ENCODE data around the gene PLXNA2.

The PLXNA2 gene

GRCh38 chr1:208083715-208084085 lies 160.5 kb downstream of the PLXNA2 start:
- ATAC-seq: no peak

DNA sequence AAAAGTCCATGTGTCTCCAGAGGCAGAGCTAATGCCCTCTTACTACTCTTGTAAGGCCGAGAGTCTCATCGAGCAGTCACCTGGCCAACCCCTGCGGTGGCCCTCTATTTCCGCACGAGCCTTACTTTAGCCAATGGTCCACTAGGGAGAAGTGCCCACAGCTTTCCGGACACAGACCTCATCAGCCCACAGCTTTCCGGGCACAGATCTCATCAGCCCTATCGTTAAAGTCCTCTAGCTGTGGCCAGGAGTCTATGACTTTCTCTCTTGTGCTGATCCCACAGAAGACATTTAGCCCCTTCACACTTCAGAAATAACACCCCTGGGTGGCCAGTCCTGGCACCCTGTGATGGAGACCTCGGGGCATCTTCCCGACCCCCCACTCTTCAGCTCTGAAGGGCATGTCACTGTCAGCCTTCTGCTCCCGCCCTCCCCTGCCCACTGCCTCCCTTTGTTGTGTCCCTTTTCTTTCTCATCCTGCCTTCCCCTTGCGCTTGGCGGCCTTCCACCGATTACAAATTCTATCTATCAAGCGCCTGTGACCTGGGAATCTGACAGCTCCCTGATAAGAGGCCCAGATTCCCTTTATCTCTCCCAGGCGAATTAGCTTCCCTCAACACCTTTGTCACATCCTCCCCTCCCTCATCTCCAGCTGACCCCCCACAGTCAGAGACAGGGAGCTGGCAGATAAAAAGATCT lies 161.0 kb downstream of the PLXNA2 start:
- no peak for ATAC-seq
- TF ChIP-seq BACH2 (CRISPR knock-in tag; IDR thresholded peaks at IDR 0.05; ENCODE audit: borderline replicate concordance) (no peak), TCF4 (CRISPR knock-in tag; IDR thresholded peaks at IDR 0.05; ENCODE audit: borderline replicate concordance) (peak; percentile 40; the same call in 1 of the 2 replicates)

More at GRCh38 chr1:208083715-208084085, 160.5 kb downstream of the PLXNA2 start:
- TF ChIP-seq OSR1 (CRISPR knock-in tag; IDR thresholded peaks at IDR 0.05) (no peak), BACH2 (CRISPR knock-in tag; IDR thresholded peaks at IDR 0.05; ENCODE audit: borderline replicate concordance) (no peak), ZC3H10 (CRISPR knock-in tag; IDR thresholded peaks at IDR 0.05) (no peak), ESRRG (CRISPR knock-in tag; IDR thresholded peaks at IDR 0.05) (no peak), ZNF565 (CRISPR knock-in tag; conservative IDR thresholded peaks at IDR 0.05; ENCODE audit: low read depth) (no peak), ZNF8 (CRISPR knock-in tag; IDR thresholded peaks at IDR 0.05) (no peak), ARNTL (CRISPR knock-in tag; IDR thresholded peaks at IDR 0.05; ENCODE audit: borderline replicate concordance, low read depth) (no peak), CSDC2 (CRISPR knock-in tag; IDR thresholded peaks at IDR 0.05) (no peak), GLIS3 (CRISPR knock-in tag; IDR thresholded peaks at IDR 0.05) (no peak), TOX (CRISPR knock-in tag; IDR thresholded peaks at IDR 0.05; ENCODE audit: borderline replicate concordance) (no peak)

DNA sequence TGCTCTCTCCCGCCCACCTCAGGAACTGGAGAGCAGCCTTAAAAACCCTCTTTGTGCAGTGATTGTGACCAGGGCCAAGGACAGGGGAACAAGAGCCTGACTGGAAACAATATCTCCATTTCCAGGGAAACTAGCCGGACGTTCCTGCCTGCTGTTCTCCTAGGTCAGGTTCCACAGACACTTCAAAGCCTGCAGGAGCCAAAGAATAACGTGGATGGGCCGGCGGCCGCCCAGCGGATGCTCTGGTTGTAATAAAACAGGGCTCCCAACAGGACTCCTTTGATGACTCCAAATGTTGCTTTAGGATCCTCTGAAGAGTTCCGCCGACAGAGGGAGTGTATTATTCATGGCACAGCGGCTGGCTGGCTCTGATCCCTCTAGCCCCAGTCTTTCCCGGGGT lies 162.2 kb downstream of the PLXNA2 start:
- no peak for TF ChIP-seq SNAI2 (CRISPR knock-in tag; IDR thresholded peaks at IDR 0.05)
- TF ChIP-seq, protein P1, sequence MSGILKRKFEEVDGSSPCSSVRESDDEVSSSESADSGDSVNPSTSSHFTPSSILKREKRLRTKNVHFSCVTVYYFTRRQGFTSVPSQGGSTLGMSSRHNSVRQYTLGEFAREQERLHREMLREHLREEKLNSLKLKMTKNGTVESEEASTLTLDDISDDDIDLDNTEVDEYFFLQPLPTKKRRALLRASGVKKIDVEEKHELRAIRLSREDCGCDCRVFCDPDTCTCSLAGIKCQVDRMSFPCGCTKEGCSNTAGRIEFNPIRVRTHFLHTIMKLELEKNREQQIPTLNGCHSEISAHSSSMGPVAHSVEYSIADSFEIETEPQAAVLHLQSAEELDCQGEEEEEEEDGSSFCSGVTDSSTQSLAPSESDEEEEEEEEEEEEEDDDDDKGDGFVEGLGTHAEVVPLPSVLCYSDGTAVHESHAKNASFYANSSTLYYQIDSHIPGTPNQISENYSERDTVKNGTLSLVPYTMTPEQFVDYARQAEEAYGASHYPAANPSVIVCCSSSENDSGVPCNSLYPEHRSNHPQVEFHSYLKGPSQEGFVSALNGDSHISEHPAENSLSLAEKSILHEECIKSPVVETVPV (CRISPR knock-in tag; IDR thresholded peaks at IDR 0.05): no peak
- TF ChIP-seq, protein P2, sequence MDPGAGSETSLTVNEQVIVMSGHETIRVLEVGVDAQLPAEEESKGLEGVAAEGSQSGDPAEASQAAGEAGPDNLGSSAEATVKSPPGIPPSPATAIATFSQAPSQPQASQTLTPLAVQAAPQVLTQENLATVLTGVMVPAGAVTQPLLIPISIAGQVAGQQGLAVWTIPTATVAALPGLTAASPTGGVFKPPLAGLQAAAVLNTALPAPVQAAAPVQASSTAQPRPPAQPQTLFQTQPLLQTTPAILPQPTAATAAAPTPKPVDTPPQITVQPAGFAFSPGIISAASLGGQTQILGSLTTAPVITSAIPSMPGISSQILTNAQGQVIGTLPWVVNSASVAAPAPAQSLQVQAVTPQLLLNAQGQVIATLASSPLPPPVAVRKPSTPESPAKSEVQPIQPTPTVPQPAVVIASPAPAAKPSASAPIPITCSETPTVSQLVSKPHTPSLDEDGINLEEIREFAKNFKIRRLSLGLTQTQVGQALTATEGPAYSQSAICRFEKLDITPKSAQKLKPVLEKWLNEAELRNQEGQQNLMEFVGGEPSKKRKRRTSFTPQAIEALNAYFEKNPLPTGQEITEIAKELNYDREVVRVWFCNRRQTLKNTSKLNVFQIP (CRISPR knock-in tag; IDR thresholded peaks at IDR 0.05; ENCODE audit: borderline replicate concordance, low read depth): no peak
- no peak for TF ChIP-seq GLIS3 (CRISPR knock-in tag; IDR thresholded peaks at IDR 0.05)
- TF ChIP-seq PATZ1 (CRISPR knock-in tag; IDR thresholded peaks at IDR 0.05; ENCODE audit: borderline replicate concordance): no peak
- TF ChIP-seq, protein P3, sequence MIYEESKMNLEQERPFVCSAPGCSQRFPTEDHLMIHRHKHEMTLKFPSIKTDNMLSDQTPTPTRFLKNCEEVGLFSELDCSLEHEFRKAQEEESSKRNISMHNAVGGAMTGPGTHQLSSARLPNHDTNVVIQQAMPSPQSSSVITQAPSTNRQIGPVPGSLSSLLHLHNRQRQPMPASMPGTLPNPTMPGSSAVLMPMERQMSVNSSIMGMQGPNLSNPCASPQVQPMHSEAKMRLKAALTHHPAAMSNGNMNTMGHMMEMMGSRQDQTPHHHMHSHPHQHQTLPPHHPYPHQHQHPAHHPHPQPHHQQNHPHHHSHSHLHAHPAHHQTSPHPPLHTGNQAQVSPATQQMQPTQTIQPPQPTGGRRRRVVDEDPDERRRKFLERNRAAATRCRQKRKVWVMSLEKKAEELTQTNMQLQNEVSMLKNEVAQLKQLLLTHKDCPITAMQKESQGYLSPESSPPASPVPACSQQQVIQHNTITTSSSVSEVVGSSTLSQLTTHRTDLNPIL (CRISPR knock-in tag; IDR thresholded peaks at IDR 0.05; ENCODE audit: low read depth): no peak
- no peak for TF ChIP-seq ZNF8 (CRISPR knock-in tag; IDR thresholded peaks at IDR 0.05)
- no peak for TF ChIP-seq ZNF70 (CRISPR knock-in tag; IDR thresholded peaks at IDR 0.05)
- no peak for TF ChIP-seq BACH2 (CRISPR knock-in tag; IDR thresholded peaks at IDR 0.05; ENCODE audit: borderline replicate concordance)
- TF ChIP-seq ZC3H10 (CRISPR knock-in tag; IDR thresholded peaks at IDR 0.05): no peak
- no peak for TF ChIP-seq ZFP3 (CRISPR knock-in tag; IDR thresholded peaks at IDR 0.05)
- no peak for TF ChIP-seq ARNTL (CRISPR knock-in tag; IDR thresholded peaks at IDR 0.05; ENCODE audit: borderline replicate concordance, low read depth)
- TF ChIP-seq ESRRG (CRISPR knock-in tag; IDR thresholded peaks at IDR 0.05): no peak
- TF ChIP-seq OSR1 (CRISPR knock-in tag; IDR thresholded peaks at IDR 0.05): no peak
- no peak for TF ChIP-seq PPARA (CRISPR knock-in tag; IDR thresholded peaks at IDR 0.05; ENCODE audit: borderline replicate concordance)
- no peak for TF ChIP-seq ISL1 (CRISPR knock-in tag; IDR thresholded peaks at IDR 0.05)
- TF ChIP-seq TOX (CRISPR knock-in tag; IDR thresholded peaks at IDR 0.05; ENCODE audit: borderline replicate concordance): no peak
- ATAC-seq: no peak

GRCh38 chr1:208080396-208081286 lies 163.5 kb downstream of the PLXNA2 start:
- ATAC-seq: no peak
- TF ChIP-seq ZNF8 (CRISPR knock-in tag; IDR thresholded peaks at IDR 0.05): no peak
- no peak for TF ChIP-seq TOX (CRISPR knock-in tag; IDR thresholded peaks at IDR 0.05; ENCODE audit: borderline replicate concordance)
- no peak for TF ChIP-seq ZFP30 (CRISPR knock-in tag; IDR thresholded peaks at IDR 0.05)
- TF ChIP-seq, protein P3 (CRISPR knock-in tag; IDR thresholded peaks at IDR 0.05; ENCODE audit: low read depth): no peak
- TF ChIP-seq PATZ1 (CRISPR knock-in tag; IDR thresholded peaks at IDR 0.05; ENCODE audit: borderline replicate concordance): no peak
- TF ChIP-seq TCF4 (CRISPR knock-in tag; IDR thresholded peaks at IDR 0.05; ENCODE audit: borderline replicate concordance): no peak
- no peak for TF ChIP-seq ARNTL (CRISPR knock-in tag; IDR thresholded peaks at IDR 0.05; ENCODE audit: borderline replicate concordance, low read depth)
